HCT116 (cell line): ENCODE results near the gene KNOP1. TPM values are rescaled to one million over a fixed set of nuclear protein-coding genes. Genes with fewer than 3 reads are reported as not detected.

Experiments
- ATAC-seq: fragments of 200-7000 bp; cut with Tn5 transposase; 2 replicates; pipeline ENCODE4 v1.9.1; 2020; ENCODE audit warnings: mild to moderate bottlenecking, moderate library complexity
- BruUV-seq: library from RNA; stranded (reverse); fragments of 400-500 nt; replicated peaks from 2 replicates; lab custom pipeline; 2021; lab: Mats Ljungman, UMichigan
- CTCF ChIA-PET: fragments of 300-600 bp; sonication (Branson Sonifier 250); formaldehyde crosslinking; loops from one replicate; lab custom pipeline; 2021; ENCODE audit warnings: antibody characterized with exemption; lab: Charles Lee
- POLR2A ChIA-PET: fragments of 300-600, 350-600 bp; sonication (Branson Sonifier 250); formaldehyde crosslinking; loops from one replicate; lab custom pipeline; 2021; ENCODE audit warnings: antibody characterized with exemption; lab: Charles Lee
- RAD21 ChIA-PET, 2 experiments: fragments of 300-600 bp; sonication (Branson Sonifier 250); formaldehyde crosslinking; loops; one replicate each; lab custom pipeline; 2023; ENCODE audit warnings: low total read pairs in 2 of 2; ENCODE audit not compliant: uncharacterized antibody in 2 of 2, unreplicated experiment in 2 of 2, low non-redundant PET in 1 of 2; lab: Charles Lee
- DNase-seq: peaks from one replicate; pipeline ENCODE4 v3.0.0-alpha.2; 2010; ENCODE audit warnings: low read depth, low spot score
- H2AFZ ChIP-seq: fragments of 200-600 bp; shearing (Covaris generic), sonication (generic); 2 replicates; pipeline ENCODE4 v1.6.1; 2017; ENCODE audit warnings: low read depth, mixed run types, mixed read lengths, antibody characterized with exemption, low read length; ENCODE audit not compliant: poor library complexity, severe bottlenecking
- H3K27ac ChIP-seq: 2 replicates; pipeline ENCODE4 v1.5.1; 2012; ENCODE audit warnings: low read depth, low read length
- H3K27me3 ChIP-seq: fragments of 200-600 bp; sonication (generic); 2 replicates; pipeline ENCODE4 v1.6.1; 2016; ENCODE audit warnings: mixed run types, low read length, mixed read lengths; ENCODE audit not compliant: insufficient read depth
- H3K36me3 ChIP-seq, 2 experiments: fragments of 200-500 bp in 1 of 2; fragments of 200-600 bp in 1 of 2; sonication (Bioruptor generic) in 1 of 2; sonication (generic) in 1 of 2; 2 replicates each; pipeline versions ENCODE4 v1.5.1 to v1.6.1; 2014 to 2016; ENCODE audit warnings: low read length in 2 of 2, inconsistent platforms in 1 of 2, mixed read lengths in 1 of 2, mixed run types in 1 of 2; ENCODE audit not compliant: insufficient read depth in 2 of 2, control insufficient read depth in 1 of 2
- H3K4me1 ChIP-seq, 2 experiments: fragments of 200-600 bp in 1 of 2; sonication (generic) in 1 of 2; 2 replicates each; pipeline versions ENCODE4 v1.5.1 to v1.6.1; 2012 to 2017; ENCODE audit warnings: low read length in 2 of 2, inconsistent platforms in 1 of 2, mild to moderate bottlenecking in 1 of 2, mixed read lengths in 1 of 2, mixed run types in 1 of 2, moderate library complexity in 1 of 2; ENCODE audit not compliant: insufficient read depth in 2 of 2, control insufficient read depth in 1 of 2
- H3K4me2 ChIP-seq: fragments of 200-600 bp; sonication (generic); 2 replicates; pipeline ENCODE4 v1.6.1; 2017; ENCODE audit warnings: mixed run types, low read length, mixed read lengths
- H3K4me3 ChIP-seq, 2 experiments: fragments of 200-600 bp in 1 of 2; sonication (generic) in 1 of 2; replicated peaks in 1 of 2; 2 replicates each; pipeline ENCODE4 v1.5.1; 2011 to 2016; ENCODE audit warnings: low read length in 2 of 2, control low read depth in 1 of 2, low read depth in 1 of 2, mild to moderate bottlenecking in 1 of 2, mixed read lengths in 1 of 2, mixed run types in 1 of 2
- H3K79me2 ChIP-seq: fragments of 200-600 bp; sonication (generic); 2 replicates; pipeline ENCODE4 v1.6.1; 2017; ENCODE audit warnings: mild to moderate bottlenecking, mixed run types, low read length, moderate library complexity, mixed read lengths; ENCODE audit not compliant: insufficient read depth
- H3K9ac ChIP-seq: fragments of 200-600 bp; sonication (generic); 2 replicates; pipeline ENCODE4 v1.6.1; 2016; ENCODE audit warnings: low read length, mixed read lengths
- H3K9me2 ChIP-seq: fragments of 200-600 bp; sonication (generic), shearing (Covaris generic); 2 replicates; pipeline ENCODE4 v1.6.1; 2017; ENCODE audit warnings: mixed run types, mild to moderate bottlenecking, moderate library complexity; ENCODE audit not compliant: insufficient read depth
- H3K9me3 ChIP-seq, 2 experiments: fragments of 200-500 bp in 1 of 2; fragments of 200-600 bp in 1 of 2; sonication (Bioruptor generic) in 1 of 2; sonication (generic) in 1 of 2; 2 replicates each; pipeline ENCODE4 v1.6.1; 2014 to 2017; ENCODE audit warnings: low read length in 2 of 2, mixed read lengths in 2 of 2, inconsistent platforms in 1 of 2, low read depth in 1 of 2, mild to moderate bottlenecking in 1 of 2, mixed run types in 1 of 2, moderate library complexity in 1 of 2; ENCODE audit not compliant: control insufficient read depth in 1 of 2, insufficient read depth in 1 of 2
- H4K20me1 ChIP-seq: fragments of 200-600 bp; sonication (generic), shearing (Covaris generic); 2 replicates; pipeline ENCODE4 v1.6.1; 2017; ENCODE audit warnings: mixed run types, mild to moderate bottlenecking, moderate library complexity; ENCODE audit not compliant: insufficient read depth
- CTCF ChIP-seq, 3 experiments: fragments of 200-600 bp in 1 of 3; sonication (generic) in 1 of 3; IDR thresholded peaks in 2 of 3; conservative IDR thresholded peaks in 1 of 3; 2 replicates each; pipeline ENCODE4 v1.5.1; 2012 to 2017; ENCODE audit warnings: low read depth in 2 of 3, low read length in 2 of 3, antibody characterized with exemption in 1 of 3, borderline replicate concordance in 1 of 3, control low read depth in 1 of 3, mild to moderate bottlenecking in 1 of 3, mixed read lengths in 1 of 3, mixed run types in 1 of 3, moderate library complexity in 1 of 3; ENCODE audit not compliant: insufficient read depth in 1 of 3
- MAX ChIP-seq: IDR thresholded peaks from 2 replicates; pipeline ENCODE4 v1.6.1; 2012
- SRF ChIP-seq: IDR thresholded peaks from 2 replicates; pipeline ENCODE4 v1.6.1; 2012; ENCODE audit warnings: low read depth
- ZFX ChIP-seq: fragments of 450-650 bp; IDR thresholded peaks from 2 replicates; pipeline ENCODE4 v1.6.1; 2017
- intact Hi-C: fragments of 100-400 bp; cut with micrococcal nuclease; formaldehyde crosslinking; loops from 2 replicates; pipeline ENCODE4 v1.10.0; 2022
- total RNA-seq: library from RNA; stranded (reverse); gene quantifications from one replicate; pipeline ENCODE4 v1.2.1, GENCODE V29; 2021; ENCODE audit not compliant: unreplicated experiment
- TF ChIP-seq, protein P1 (sequence below): IDR thresholded peaks from 2 replicates; pipeline ENCODE4 v1.6.1; 2011; ENCODE audit warnings: mild to moderate bottlenecking, low read length, moderate library complexity; ENCODE audit not compliant: insufficient replicate concordance; ENCODE audit errors: extremely low read depth
- TF ChIP-seq, protein P2 (sequence below): IDR thresholded peaks from 2 replicates; pipeline ENCODE4 v1.6.1; 2012

The KNOP1 gene
- total RNA-seq, 1 experiment from 2014 or later = 34.6 TPM

- no peak overlapping the region for H3K9ac ChIP-seq
- intact Hi-C loops = no loop called here
- H2AFZ ChIP-seq = no peak overlapping the region
- H3K4me3 ChIP-seq = no peak overlapping the region
- no peaks in the 10 kb centered on the region for H3K9me2 ChIP-seq
- H4K20me1 ChIP-seq = no peaks in the 10 kb centered on the region
- no peaks in the 10 kb centered on the region for H3K27me3 ChIP-seq
- ChIA-PET POLR2A (no interaction called here), CTCF (no interaction called here), RAD21 (no interaction called here)
- TF ChIP-seq, protein P1, sequence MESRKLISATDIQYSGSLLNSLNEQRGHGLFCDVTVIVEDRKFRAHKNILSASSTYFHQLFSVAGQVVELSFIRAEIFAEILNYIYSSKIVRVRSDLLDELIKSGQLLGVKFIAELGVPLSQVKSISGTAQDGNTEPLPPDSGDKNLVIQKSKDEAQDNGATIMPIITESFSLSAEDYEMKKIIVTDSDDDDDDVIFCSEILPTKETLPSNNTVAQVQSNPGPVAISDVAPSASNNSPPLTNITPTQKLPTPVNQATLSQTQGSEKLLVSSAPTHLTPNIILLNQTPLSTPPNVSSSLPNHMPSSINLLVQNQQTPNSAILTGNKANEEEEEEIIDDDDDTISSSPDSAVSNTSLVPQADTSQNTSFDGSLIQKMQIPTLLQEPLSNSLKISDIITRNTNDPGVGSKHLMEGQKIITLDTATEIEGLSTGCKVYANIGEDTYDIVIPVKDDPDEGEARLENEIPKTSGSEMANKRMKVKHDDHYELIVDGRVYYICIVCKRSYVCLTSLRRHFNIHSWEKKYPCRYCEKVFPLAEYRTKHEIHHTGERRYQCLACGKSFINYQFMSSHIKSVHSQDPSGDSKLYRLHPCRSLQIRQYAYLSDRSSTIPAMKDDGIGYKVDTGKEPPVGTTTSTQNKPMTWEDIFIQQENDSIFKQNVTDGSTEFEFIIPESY = no peak
- TF ChIP-seq CTCF (IDR thresholded peaks at IDR 0.05 in 2 of 3, conservative IDR thresholded peaks at IDR 0.05 in 1 of 3; ENCODE audit: borderline replicate concordance in 1 of 3, insufficient read depth in 1 of 3, low read depth in 2 of 3, low read length in 2 of 3) (no peak), SRF (no peak), MAX (no peak), ZFX (no peak)
- TF ChIP-seq, protein P2, sequence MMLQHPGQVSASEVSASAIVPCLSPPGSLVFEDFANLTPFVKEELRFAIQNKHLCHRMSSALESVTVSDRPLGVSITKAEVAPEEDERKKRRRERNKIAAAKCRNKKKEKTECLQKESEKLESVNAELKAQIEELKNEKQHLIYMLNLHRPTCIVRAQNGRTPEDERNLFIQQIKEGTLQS = no peak
- H3K36me3 ChIP-seq = peaks cover 4 to 19% of the 10 kb centered on the region in 2 experiments; a peak in 2 of 4 replicates
- peaks cover 5% of the 10 kb centered on the region; the same call in 1 of the 2 replicates for H3K79me2 ChIP-seq
- peaks cover 12% of the 10 kb centered on the region in 2 experiments for H3K4me1 ChIP-seq
- H3K27ac ChIP-seq = no peak overlapping the region
- ATAC-seq (no peak), DNase-seq (no peak)
- H3K9me3 ChIP-seq = no peaks in the 10 kb centered on the region
- BruUV-seq = no TSS peak
- no peak overlapping the region for H3K4me2 ChIP-seq
Observed at GRCh38 chr16:19697756-19698318, 20.2 kb downstream of the KNOP1 start.
